Spleen (tissue), 11 donors: Measurements from ENCODE around the gene MOB3B. TPM values are rescaled to one million over a fixed set of nuclear protein-coding genes. Genes with fewer than 3 reads are reported as not detected.

Experiments
- DNase-seq: peaks from one replicate; pipeline ENCODE4 v3.0.0-alpha.2; 2020
- H3K27ac ChIP-seq, 8 donors: fragments of 200-600 bp; sonication (generic) in 7 of 8; 1 replicate in 4 of 8; 2 replicates in 4 of 8; pipeline versions ENCODE4 v1.5.0 to v1.8.0; 2016 to 2021; ENCODE audit warnings: inconsistent platforms in 4 of 8, mild to moderate bottlenecking in 4 of 8, moderate library complexity in 1 of 8
- H3K27me3 ChIP-seq, 7 donors: fragments of 200-600 bp; sonication (generic) in 6 of 7; replicated peaks in 1 of 7; 1 replicate in 4 of 7; 2 replicates in 3 of 7; pipeline versions ENCODE4 v1.5.0 to v1.8.0; 2016 to 2021; ENCODE audit warnings: inconsistent platforms in 3 of 7, mild to moderate bottlenecking in 1 of 7
- H3K36me3 ChIP-seq, 6 donors: fragments of 200-600 bp; sonication (generic) in 5 of 6; 1 replicate in 4 of 6; 2 replicates in 2 of 6; pipeline versions ENCODE4 v1.5.0 to v1.8.0; 2016 to 2021; ENCODE audit warnings: inconsistent platforms in 2 of 6
- H3K4me1 ChIP-seq, 6 donors: fragments of 200-600 bp; sonication (generic) in 5 of 6; 1 replicate in 3 of 6; 2 replicates in 3 of 6; pipeline versions ENCODE4 v1.5.0 to v1.8.0; 2016 to 2021; ENCODE audit warnings: inconsistent platforms in 3 of 6
- H3K4me3 ChIP-seq, 8 donors: fragments of 200-600 bp; sonication (generic) in 7 of 8; 1 replicate in 4 of 8; 2 replicates in 4 of 8; pipeline versions ENCODE4 v1.5.0 to v1.8.0; 2016 to 2021; ENCODE audit warnings: inconsistent platforms in 4 of 8, mild to moderate bottlenecking in 4 of 8, moderate library complexity in 2 of 8
- H3K9me3 ChIP-seq, 8 donors: fragments of 200-600 bp; sonication (generic) in 7 of 8; 1 replicate in 4 of 8; 2 replicates in 4 of 8; pipeline versions ENCODE4 v1.5.0 to v1.8.0; 2016 to 2021; ENCODE audit warnings: inconsistent platforms in 4 of 8
- CTCF ChIP-seq, 11 experiments: fragments of 200-600 bp in 7 of 11; fragments of 450-650 bp in 4 of 11; sonication (generic) in 4 of 11; IDR thresholded peaks in 8 of 11; conservative IDR thresholded peaks in 3 of 11; 1 replicate in 7 of 11; 2 replicates in 4 of 11; pipeline versions ENCODE4 v1.4.0 to v1.8.0; 2016 to 2021; ENCODE audit warnings: antibody characterized with exemption in 11 of 11, inconsistent platforms in 4 of 11, mild to moderate bottlenecking in 1 of 11
- POLR2A ChIP-seq, 3 donors: fragments of 450-650 bp; IDR thresholded peaks; one replicate each; pipeline ENCODE4 v1.5.1; 2017; ENCODE audit warnings: antibody characterized with exemption in 3 of 3, mild to moderate bottlenecking in 1 of 3
- POLR2AphosphoS5 ChIP-seq, 3 donors: sonication (generic); formaldehyde crosslinking; IDR thresholded peaks; one replicate each; pipeline ENCODE4 v1.5.1; 2017; ENCODE audit warnings: antibody characterized with exemption in 3 of 3
- WGBS, 5 donors: extraction: QIAGEN DNeasy Blood & Tissue Kit in 3 of 5; methylation state at CpG; one replicate each; pipeline versions ENCODE4 v1.1.5 to v1.1.7; 2013 to 2018; 5-methylcytosine and 5-hydroxymethylcytosine counted together
- intact Hi-C: fragments of 100-400 bp; cut with DNase I; formaldehyde crosslinking; loops from one replicate; pipeline ENCODE4 v1.15.0; 2023; ENCODE audit warnings: low total_unique reads
- polyA plus RNA-seq, 3 donors: library from polyadenylated mRNA; stranded (reverse); fragments of 200-250 nt; gene quantifications; one replicate each; pipeline ENCODE4 v1.2.1, GENCODE V29; 2013
- total RNA-seq, 7 donors: library from RNA; depleted of rRNA in 3 of 7; stranded (reverse); fragments of >200 nt in 3 of 7; fragmentation: NEBNext Ultra II Directional in 4 of 7; extraction: Animal tissue kit (Norgen Biotek cat#: 25700) in 4 of 7; gene quantifications; one replicate each; pipeline versions ENCODE4 v1.1.0 to v1.2.1, GENCODE V29; 2016 to 2021
- donor health status: healthy with polysubstance abuse.
- donor health status: DM: no; HTN: no; CAD: no; lungs with moderate emphysema.
- donor health status: DM: no; HTN: no; CAD: no.
- donor health status: Bipolar disorder and iron deficiency.
- donor health status: healthy.
- donor health status: DM: no; HTN: no; CAD: no.
- donor health status: DM: yes; HTN: yes; CAD: no.

MOB3B gene
- total and polyA plus RNA-seq, 10 donors = 9.4 to 27.7 (median 19.9) TPM

GRCh38 chr9:27361492-27361891, 168.1 kb downstream of the MOB3B start:
- 78 to 87% (median 84%) methylated on average over 4 of the region's 4 CpGs for WGBS, 5 donors

DNA sequence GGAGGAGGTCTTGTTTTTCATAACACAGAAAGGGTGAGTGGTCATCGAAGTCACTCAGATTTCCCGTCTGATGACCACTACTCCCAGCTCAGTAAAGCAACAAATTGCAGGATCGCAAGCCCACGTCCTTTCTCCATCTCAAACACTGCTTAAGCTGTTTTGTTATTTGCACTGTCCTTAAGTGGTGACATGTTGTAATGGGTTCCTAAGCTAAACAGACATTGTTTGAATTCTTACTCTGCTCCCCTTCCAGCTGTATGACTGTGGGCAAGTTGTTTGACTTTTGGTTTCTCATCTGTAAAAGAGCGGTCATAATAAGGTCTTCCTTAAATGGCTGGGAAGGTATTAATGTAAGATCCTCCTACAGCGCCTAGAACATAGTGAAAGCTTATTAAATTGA, 169.9 kb downstream of the MOB3B start:
- intact Hi-C loops = no loop called here
- WGBS, 5 donors = 92 to 97% (median 97%) methylated on average over 6 of the region's 6 CpGs
- no peak for DNase-seq

More at GRCh38 chr9:27361492-27361891, 168.1 kb downstream of the MOB3B start:
- Histone ChIP-seq H3K4me1 (peaks cover 3 to 26% (median 15%) of the 10 kb centered on the region in 6 donors), H3K4me3 (no peak overlapping the region), H3K27ac (no peak overlapping the region), H3K9me3 (no peaks in the 10 kb centered on the region), H3K36me3 (peaks cover 0 to 20% (median 0%) of the 10 kb centered on the region in 6 donors), H3K27me3 (no peaks in the 10 kb centered on the region)
- no peak for DNase-seq
- TF ChIP-seq POLR2A (IDR thresholded peaks at IDR 0.05) = no peak
- TF ChIP-seq CTCF (IDR thresholded peaks at IDR 0.05 in 8 of 11, conservative IDR thresholded peaks at IDR 0.05 in 3 of 11) = no peak
- intact Hi-C loops = no loop called here

DNA sequence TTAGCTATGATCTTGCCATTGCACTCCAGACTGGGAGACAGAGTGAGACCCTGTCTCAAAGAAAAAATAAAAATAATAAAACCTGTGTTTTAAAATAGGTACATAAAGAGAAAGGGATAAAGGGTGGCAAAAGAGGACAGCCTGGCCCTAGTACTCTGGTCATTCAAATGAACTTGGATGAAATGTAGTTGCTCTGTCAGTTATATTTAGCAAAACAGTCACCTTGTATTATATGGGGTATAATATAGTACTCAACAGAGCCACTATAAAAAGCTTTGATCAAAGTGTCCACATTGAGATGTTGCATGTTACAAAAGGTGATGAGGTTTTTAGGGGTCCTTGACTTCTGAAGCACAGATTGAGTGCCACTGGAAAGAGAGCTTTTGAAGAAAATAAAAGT, 171.6 kb downstream of the MOB3B start:
- Histone ChIP-seq H3K4me3 (no peak overlapping the region), H3K36me3 (peaks cover 0 to 20% (median 0%) of the 10 kb centered on the region in 6 donors), H3K9me3 (no peaks in the 10 kb centered on the region), H3K27ac (no peak overlapping the region), H3K27me3 (no peaks in the 10 kb centered on the region), H3K4me1 (peaks cover 7 to 33% (median 17%) of the 10 kb centered on the region in 6 donors)
- DNase-seq = no peak
- no peak for TF ChIP-seq POLR2AphosphoS5 (IDR thresholded peaks at IDR 0.05)
- TF ChIP-seq CTCF (IDR thresholded peaks at IDR 0.05 in 8 of 11, conservative IDR thresholded peaks at IDR 0.05 in 3 of 11) = no peak
- TF ChIP-seq POLR2A (IDR thresholded peaks at IDR 0.05) = no peak
- intact Hi-C loops = no loop called here

More for the DNA sequence above, 169.9 kb downstream of the MOB3B start:
- peaks cover 0 to 16% (median 5%) of the 10 kb centered on the region in 6 donors for H3K4me1 ChIP-seq
- no peak overlapping the region for H3K27ac ChIP-seq
- H3K4me3 ChIP-seq = no peak overlapping the region
- TF ChIP-seq POLR2A (IDR thresholded peaks at IDR 0.05) (no peak), POLR2AphosphoS5 (IDR thresholded peaks at IDR 0.05) (no peak), CTCF (IDR thresholded peaks at IDR 0.05 in 8 of 11, conservative IDR thresholded peaks at IDR 0.05 in 3 of 11) (no peak)
- H3K9me3 ChIP-seq = no peaks in the 10 kb centered on the region
- H3K27me3 ChIP-seq = no peaks in the 10 kb centered on the region
- H3K36me3 ChIP-seq = peaks cover 0 to 20% (median 0%) of the 10 kb centered on the region in 6 donors

- H3K36me3 ChIP-seq = peaks cover 0 to 20% (median 0%) of the 10 kb centered on the region in 6 donors
- 55 to 73% (median 65%) methylated on average over 2 of the region's 2 CpGs for WGBS, 5 donors
- no peaks in the 10 kb centered on the region for H3K27me3 ChIP-seq
- peaks cover 12 to 48% (median 32%) of the 10 kb centered on the region in 6 donors for H3K4me1 ChIP-seq
- TF ChIP-seq POLR2AphosphoS5 (IDR thresholded peaks at IDR 0.05) (no peak), POLR2A (IDR thresholded peaks at IDR 0.05) (no peak), CTCF (IDR thresholded peaks at IDR 0.05 in 8 of 11, conservative IDR thresholded peaks at IDR 0.05 in 3 of 11) (no peak)
- no peak for DNase-seq
- H3K9me3 ChIP-seq = no peaks in the 10 kb centered on the region
- no peak overlapping the region for H3K4me3 ChIP-seq
- intact Hi-C loops = no loop called here
- H3K27ac ChIP-seq = peak overlapping the region in 4 of 8 donors; percentile 13 to 66 (median 26)
Measured at GRCh38 chr9:27356446-27356845, 173.2 kb downstream of the MOB3B start.
